ENCODE measurements around the gene NCF2. TPM values are rescaled to one million over a fixed set of nuclear protein-coding genes. Genes with fewer than 3 reads are reported as not detected.

The NCF2 gene
- total RNA-seq, 4 donors from 2014 or later, result 0.51 to 9.7 (median 3.0) TPM

GRCh38 chr1:183586926-183587325 is 3.3 kb downstream of the NCF2 start:
- H3K27ac ChIP-seq, result no peak overlapping the region
- H3K4me3 ChIP-seq, result no peak overlapping the region
- H3K27me3 ChIP-seq, result no peaks in the 10 kb centered on the region
- DNase-seq, result no peak
- intact Hi-C loops (cut with DNase I; ENCODE audit: low total_unique reads), result no loop called here
- H3K9me3 ChIP-seq, result no peaks in the 10 kb centered on the region
- no peaks in the 10 kb centered on the region for H3K4me1 ChIP-seq
- TF ChIP-seq CTCF (IDR thresholded peaks at IDR 0.05), result no peak
- TF ChIP-seq POLR2A (IDR thresholded peaks at IDR 0.05), result no peak
- H3K36me3 ChIP-seq, result no peaks in the 10 kb centered on the region

GRCh38 chr1:183586455-183586854 is 3.8 kb downstream of the NCF2 start:
- no peaks in the 10 kb centered on the region for H3K27me3 ChIP-seq
- H3K36me3 ChIP-seq, result no peaks in the 10 kb centered on the region
- no peaks in the 10 kb centered on the region for H3K4me1 ChIP-seq
- DNase-seq, result no peak
- no peaks in the 10 kb centered on the region for H3K9me3 ChIP-seq
- no peak overlapping the region for H3K4me3 ChIP-seq
- intact Hi-C loops (cut with DNase I; ENCODE audit: low total_unique reads), result no loop called here
- TF ChIP-seq POLR2A (IDR thresholded peaks at IDR 0.05) (no peak), CTCF (IDR thresholded peaks at IDR 0.05) (no peak)
- no peak overlapping the region for H3K27ac ChIP-seq

GRCh38 chr1:183585038-183585437 is 5.2 kb downstream of the NCF2 start:
- intact Hi-C loops (cut with DNase I; ENCODE audit: low total_unique reads), result no loop called here
- Histone ChIP-seq H3K4me1 (no peaks in the 10 kb centered on the region), H3K27ac (no peak overlapping the region), H3K4me3 (no peak overlapping the region), H3K27me3 (no peaks in the 10 kb centered on the region), H3K9me3 (no peaks in the 10 kb centered on the region), H3K36me3 (no peaks in the 10 kb centered on the region)
- DNase-seq, result no peak
- no peak for TF ChIP-seq CTCF (IDR thresholded peaks at IDR 0.05)
- no peak for TF ChIP-seq POLR2A (IDR thresholded peaks at IDR 0.05)

- Histone ChIP-seq H3K4me3 (no peak overlapping the region), H3K4me1 (no peaks in the 10 kb centered on the region), H3K27me3 (no peaks in the 10 kb centered on the region), H3K9me3 (no peaks in the 10 kb centered on the region), H3K36me3 (no peaks in the 10 kb centered on the region), H3K27ac (no peak overlapping the region)
- intact Hi-C loops (cut with DNase I; ENCODE audit: low total_unique reads), result no loop called here
- TF ChIP-seq POLR2A (IDR thresholded peaks at IDR 0.05) (no peak), CTCF (IDR thresholded peaks at IDR 0.05) (no peak)
- DNase-seq, result no peak
These were observed 6.1 kb downstream of the NCF2 start for GRCh38 chr1:183584147-183584546.

GRCh38 chr1:183583466-183583865 is 6.8 kb downstream of the NCF2 start:
- no peak for TF ChIP-seq POLR2A (IDR thresholded peaks at IDR 0.05)
- no peak for TF ChIP-seq CTCF (IDR thresholded peaks at IDR 0.05)
- H3K27ac ChIP-seq, result no peak overlapping the region
- intact Hi-C loops (cut with DNase I; ENCODE audit: low total_unique reads), result no loop called here
- no peaks in the 10 kb centered on the region for H3K4me1 ChIP-seq
- no peaks in the 10 kb centered on the region for H3K36me3 ChIP-seq
- H3K9me3 ChIP-seq, result no peaks in the 10 kb centered on the region
- no peaks in the 10 kb centered on the region for H3K27me3 ChIP-seq
- H3K4me3 ChIP-seq, result no peak overlapping the region
- no peak for DNase-seq

Measured in uterus (tissue), 4 donors.